ENCODE measurements around the gene DCTD.
A peak's percentile ranks its signal among the peaks of the same experiment; 100 is the strongest.

The DCTD gene

DNA sequence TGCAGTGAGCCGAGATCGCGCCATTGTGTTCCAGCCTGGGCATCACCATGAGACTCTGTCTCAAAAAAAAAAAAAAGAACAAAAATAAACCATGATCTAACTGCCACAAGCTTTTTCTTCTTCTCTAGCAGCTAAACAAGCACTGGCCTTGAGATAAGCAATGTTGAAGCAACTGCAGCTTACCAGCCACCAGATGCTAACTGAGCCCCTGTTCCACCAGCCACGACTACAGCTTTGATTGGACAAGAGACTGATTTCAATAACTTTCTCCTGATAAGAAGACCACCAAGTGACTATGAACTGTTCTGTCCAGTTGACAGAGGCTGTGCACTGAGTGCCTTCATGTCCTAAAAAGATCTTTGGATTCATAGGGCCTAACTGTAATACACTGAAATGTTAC, 58.5 kb downstream of the DCTD start:
- Histone ChIP-seq H3K4me1 (ENCODE audit: control insufficient read depth in 2 of 2, insufficient read depth in 1 of 2, low read depth in 1 of 2, low read length in 2 of 2) (peaks cover 0 to 5% of the 10 kb centered on the region in 2 donors), H3K9ac (ENCODE audit: low read depth, low read length, poor library complexity) (no peak overlapping the region), H3K9me3 (replicated peaks in 1 of 2; ENCODE audit: control insufficient read depth in 2 of 2, insufficient read depth in 1 of 2, low read depth in 1 of 2, low read length in 2 of 2) (no peaks in the 10 kb centered on the region), H2AFZ (ENCODE audit: low read length) (no peak overlapping the region), H3K36me3 (replicated peaks in 1 of 2; ENCODE audit: control insufficient read depth in 2 of 2, insufficient read depth in 2 of 2, low read length in 2 of 2) (no peaks in the 10 kb centered on the region), H3K4me3 (ENCODE audit: low read length in 2 of 2) (no peak overlapping the region), H3K4ac (ENCODE audit: low read length) (no peak overlapping the region), H2BK15ac (ENCODE audit: low read length) (no peak overlapping the region), H3K27me3 (ENCODE audit: control insufficient read depth in 3 of 3, insufficient read depth in 3 of 3, low read depth in 1 of 3, low read length in 3 of 3) (no peaks in the 10 kb centered on the region), H3K79me1 (ENCODE audit: low read depth, low read length) (no peaks in the 10 kb centered on the region), H3K4me2 (ENCODE audit: insufficient read depth, low read length, poor library complexity, severe bottlenecking) (no peak overlapping the region), H3K23ac (ENCODE audit: low read depth, low read length, poor library complexity) (no peak overlapping the region), H4K91ac (ENCODE audit: low read depth, low read length, poor library complexity) (no peak overlapping the region), H2BK12ac (ENCODE audit: low read length) (no peak overlapping the region), H2BK120ac (ENCODE audit: low read depth, low read length) (no peak overlapping the region), H2AK5ac (ENCODE audit: low read depth, low read length) (no peak overlapping the region), H3K14ac (ENCODE audit: low read length) (no peak overlapping the region), H2BK5ac (ENCODE audit: low read length) (no peak overlapping the region), H3K18ac (ENCODE audit: low read length) (no peak overlapping the region), H3K27ac (replicated peaks; ENCODE audit: low read length) (no peak overlapping the region), H4K8ac (ENCODE audit: low read depth, low read length) (no peak overlapping the region)
- no CpG with 5 or more reads among the region's 4 CpGs for WGBS, 2 donors (ENCODE audit: extremely low coverage in 2 of 2, insufficient read length in 2 of 2, insufficient replicate concordance in 1 of 2)
- DNase-seq (ENCODE audit: low spot score): no peak

DNA sequence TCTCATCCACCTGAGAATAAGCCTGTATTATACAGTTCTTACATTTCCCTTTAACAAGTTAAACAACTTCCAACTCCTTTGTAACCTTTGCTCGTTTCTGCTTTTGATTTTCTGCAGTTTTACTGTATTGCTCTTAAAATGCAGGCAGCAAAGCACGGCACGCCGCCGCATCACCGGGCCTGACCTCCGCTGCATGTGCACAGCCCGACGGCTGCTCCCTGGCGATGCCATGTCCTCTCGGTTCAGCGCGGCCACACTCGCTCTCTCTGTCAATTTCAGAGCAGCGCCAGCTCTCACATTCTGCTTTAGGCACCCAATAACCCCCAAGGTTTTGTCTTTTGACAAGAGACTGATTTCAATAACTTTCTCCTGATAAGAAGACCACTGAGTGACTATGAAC, 60.3 kb downstream of the DCTD start:
- Histone ChIP-seq H2AK5ac (ENCODE audit: low read depth, low read length) (no peak overlapping the region), H2BK12ac (ENCODE audit: low read length) (no peak overlapping the region), H3K27me3 (ENCODE audit: control insufficient read depth in 3 of 3, insufficient read depth in 3 of 3, low read depth in 1 of 3, low read length in 3 of 3) (no peaks in the 10 kb centered on the region), H3K79me1 (ENCODE audit: low read depth, low read length) (no peaks in the 10 kb centered on the region), H3K36me3 (replicated peaks in 1 of 2; ENCODE audit: control insufficient read depth in 2 of 2, insufficient read depth in 2 of 2, low read length in 2 of 2) (no peaks in the 10 kb centered on the region), H3K9ac (ENCODE audit: low read depth, low read length, poor library complexity) (no peak overlapping the region), H3K4ac (ENCODE audit: low read length) (no peak overlapping the region), H3K27ac (replicated peaks; ENCODE audit: low read length) (no peak overlapping the region), H3K4me3 (ENCODE audit: low read length in 2 of 2) (no peak overlapping the region), H3K9me3 (replicated peaks in 1 of 2; ENCODE audit: control insufficient read depth in 2 of 2, insufficient read depth in 1 of 2, low read depth in 1 of 2, low read length in 2 of 2) (peaks cover 0 to 9% of the 10 kb centered on the region in 2 donors), H3K4me1 (ENCODE audit: control insufficient read depth in 2 of 2, insufficient read depth in 1 of 2, low read depth in 1 of 2, low read length in 2 of 2) (no peaks in the 10 kb centered on the region), H3K23ac (ENCODE audit: low read depth, low read length, poor library complexity) (no peak overlapping the region), H3K4me2 (ENCODE audit: insufficient read depth, low read length, poor library complexity, severe bottlenecking) (no peak overlapping the region), H2BK120ac (ENCODE audit: low read depth, low read length) (no peak overlapping the region), H2AFZ (ENCODE audit: low read length) (no peak overlapping the region), H4K8ac (ENCODE audit: low read depth, low read length) (no peak overlapping the region), H2BK5ac (ENCODE audit: low read length) (no peak overlapping the region), H2BK15ac (ENCODE audit: low read length) (no peak overlapping the region), H3K18ac (ENCODE audit: low read length) (no peak overlapping the region), H4K91ac (ENCODE audit: low read depth, low read length, poor library complexity) (no peak overlapping the region), H3K14ac (ENCODE audit: low read length) (no peak overlapping the region)
- no CpG with 5 or more reads among the region's 15 CpGs for WGBS, 2 donors (ENCODE audit: extremely low coverage in 2 of 2, insufficient read length in 2 of 2, insufficient replicate concordance in 1 of 2)
- no peak for DNase-seq (ENCODE audit: low spot score)

DNA sequence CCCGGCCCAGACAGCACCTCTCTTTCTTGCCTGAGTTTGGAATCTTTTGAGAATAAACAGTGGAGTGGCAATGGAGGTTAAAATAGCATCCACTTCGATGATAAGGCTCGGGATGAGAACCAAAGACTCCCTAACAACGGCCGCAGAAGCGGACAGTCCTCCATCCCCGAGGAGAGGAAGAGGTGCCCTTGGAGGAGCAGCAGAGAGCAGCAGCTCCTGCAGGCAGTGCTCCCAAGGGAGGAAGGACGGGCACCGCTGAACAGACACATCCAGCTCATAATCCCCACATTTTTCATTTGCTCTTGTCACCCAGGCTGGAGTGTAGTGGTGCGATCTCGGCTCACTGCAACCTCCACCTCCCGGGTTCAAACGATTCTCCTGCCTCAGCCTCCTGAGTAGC, 61.3 kb downstream of the DCTD start:
- no peaks in the 10 kb centered on the region for H3K36me3 ChIP-seq (replicated peaks in 1 of 2; ENCODE audit: control insufficient read depth in 2 of 2, insufficient read depth in 2 of 2, low read length in 2 of 2)
- H2BK120ac ChIP-seq (ENCODE audit: low read depth, low read length): no peak overlapping the region
- no peak overlapping the region for H4K8ac ChIP-seq (ENCODE audit: low read depth, low read length)
- WGBS, 2 donors (ENCODE audit: extremely low coverage in 2 of 2, insufficient read length in 2 of 2, insufficient replicate concordance in 1 of 2): no CpG with 5 or more reads among the region's 13 CpGs
- no peak overlapping the region for H3K27ac ChIP-seq (replicated peaks; ENCODE audit: low read length)
- no peak overlapping the region for H4K91ac ChIP-seq (ENCODE audit: low read depth, low read length, poor library complexity)
- H3K4me1 ChIP-seq (ENCODE audit: control insufficient read depth in 2 of 2, insufficient read depth in 1 of 2, low read depth in 1 of 2, low read length in 2 of 2): peaks cover 0 to 3% of the 10 kb centered on the region in 2 donors
- H2AK5ac ChIP-seq (ENCODE audit: low read depth, low read length): no peak overlapping the region
- H3K4me2 ChIP-seq (ENCODE audit: insufficient read depth, low read length, poor library complexity, severe bottlenecking): no peak overlapping the region
- peak overlapping the region; percentile 56 for H3K18ac ChIP-seq (ENCODE audit: low read length)
- H3K4me3 ChIP-seq (ENCODE audit: low read length in 2 of 2): no peak overlapping the region
- H3K4ac ChIP-seq (ENCODE audit: low read length): no peak overlapping the region
- H2BK5ac ChIP-seq (ENCODE audit: low read length): peak overlapping the region; percentile 39
- H3K23ac ChIP-seq (ENCODE audit: low read depth, low read length, poor library complexity): no peak overlapping the region
- no peak overlapping the region for H3K9ac ChIP-seq (ENCODE audit: low read depth, low read length, poor library complexity)
- no peak for DNase-seq (ENCODE audit: low spot score)
- no peaks in the 10 kb centered on the region for H3K27me3 ChIP-seq (ENCODE audit: control insufficient read depth in 3 of 3, insufficient read depth in 3 of 3, low read depth in 1 of 3, low read length in 3 of 3)
- H2AFZ ChIP-seq (ENCODE audit: low read length): no peak overlapping the region
- peaks cover 0 to 9% of the 10 kb centered on the region in 2 donors for H3K9me3 ChIP-seq (replicated peaks in 1 of 2; ENCODE audit: control insufficient read depth in 2 of 2, insufficient read depth in 1 of 2, low read depth in 1 of 2, low read length in 2 of 2)
- no peak overlapping the region for H3K14ac ChIP-seq (ENCODE audit: low read length)
- no peaks in the 10 kb centered on the region for H3K79me1 ChIP-seq (ENCODE audit: low read depth, low read length)
- no peak overlapping the region for H2BK15ac ChIP-seq (ENCODE audit: low read length)
- H2BK12ac ChIP-seq (ENCODE audit: low read length): no peak overlapping the region

DNA sequence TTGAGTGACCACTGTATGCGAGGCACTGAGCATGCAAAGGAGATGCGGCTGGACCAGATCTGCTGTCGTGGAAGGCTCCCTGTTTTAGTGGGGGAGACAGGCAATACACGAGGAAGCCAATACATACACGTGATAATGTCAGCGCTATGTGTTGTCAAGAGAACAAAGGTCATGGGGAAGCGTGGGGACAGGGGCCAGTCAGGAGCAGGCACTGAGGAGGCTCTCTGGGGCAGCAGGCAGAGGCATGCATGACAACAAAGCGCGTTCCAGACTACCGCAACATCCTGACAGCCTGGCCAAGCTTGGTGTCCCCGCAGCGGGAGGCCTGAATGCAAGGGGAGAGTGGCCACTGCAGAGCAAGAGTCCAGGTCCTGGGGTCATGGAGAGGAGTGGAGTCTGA, 61.9 kb downstream of the DCTD start:
- Histone ChIP-seq H3K9ac (ENCODE audit: low read depth, low read length, poor library complexity) (peak overlapping the region; percentile 30), H3K27me3 (ENCODE audit: control insufficient read depth in 3 of 3, insufficient read depth in 3 of 3, low read depth in 1 of 3, low read length in 3 of 3) (no peaks in the 10 kb centered on the region), H2BK12ac (ENCODE audit: low read length) (no peak overlapping the region), H3K4me2 (ENCODE audit: insufficient read depth, low read length, poor library complexity, severe bottlenecking) (no peak overlapping the region), H3K14ac (ENCODE audit: low read length) (peak overlapping the region; percentile 65), H3K23ac (ENCODE audit: low read depth, low read length, poor library complexity) (no peak overlapping the region), H3K36me3 (replicated peaks in 1 of 2; ENCODE audit: control insufficient read depth in 2 of 2, insufficient read depth in 2 of 2, low read length in 2 of 2) (no peaks in the 10 kb centered on the region), H3K4me3 (ENCODE audit: low read length in 2 of 2) (no peak overlapping the region), H3K4ac (ENCODE audit: low read length) (peak overlapping the region; percentile 91), H3K9me3 (replicated peaks in 1 of 2; ENCODE audit: control insufficient read depth in 2 of 2, insufficient read depth in 1 of 2, low read depth in 1 of 2, low read length in 2 of 2) (peaks cover 0 to 9% of the 10 kb centered on the region in 2 donors), H2BK5ac (ENCODE audit: low read length) (peak overlapping the region; percentile 39), H2BK15ac (ENCODE audit: low read length) (no peak overlapping the region), H2BK120ac (ENCODE audit: low read depth, low read length) (no peak overlapping the region), H3K18ac (ENCODE audit: low read length) (peak overlapping the region; percentile 65), H2AFZ (ENCODE audit: low read length) (no peak overlapping the region), H3K79me1 (ENCODE audit: low read depth, low read length) (no peaks in the 10 kb centered on the region), H4K8ac (ENCODE audit: low read depth, low read length) (no peak overlapping the region), H2AK5ac (ENCODE audit: low read depth, low read length) (peak overlapping the region; percentile 1), H4K91ac (ENCODE audit: low read depth, low read length, poor library complexity) (peak overlapping the region; percentile 34), H3K27ac (replicated peaks; ENCODE audit: low read length) (no peak overlapping the region), H3K4me1 (ENCODE audit: control insufficient read depth in 2 of 2, insufficient read depth in 1 of 2, low read depth in 1 of 2, low read length in 2 of 2) (peaks cover 0 to 3% of the 10 kb centered on the region in 2 donors)
- DNase-seq (ENCODE audit: low spot score): no peak
- no CpG with 5 or more reads among the region's 12 CpGs for WGBS, 2 donors (ENCODE audit: extremely low coverage in 2 of 2, insufficient read length in 2 of 2, insufficient replicate concordance in 1 of 2)

Measured in neuronal stem cell (in vitro differentiated cells).